Measurements from ENCODE around the gene GYPC.

GYPC gene

GRCh38 chr2:126725580-126725979 is 69.6 kb downstream of the GYPC start:
- TF ChIP-seq, protein P1, sequence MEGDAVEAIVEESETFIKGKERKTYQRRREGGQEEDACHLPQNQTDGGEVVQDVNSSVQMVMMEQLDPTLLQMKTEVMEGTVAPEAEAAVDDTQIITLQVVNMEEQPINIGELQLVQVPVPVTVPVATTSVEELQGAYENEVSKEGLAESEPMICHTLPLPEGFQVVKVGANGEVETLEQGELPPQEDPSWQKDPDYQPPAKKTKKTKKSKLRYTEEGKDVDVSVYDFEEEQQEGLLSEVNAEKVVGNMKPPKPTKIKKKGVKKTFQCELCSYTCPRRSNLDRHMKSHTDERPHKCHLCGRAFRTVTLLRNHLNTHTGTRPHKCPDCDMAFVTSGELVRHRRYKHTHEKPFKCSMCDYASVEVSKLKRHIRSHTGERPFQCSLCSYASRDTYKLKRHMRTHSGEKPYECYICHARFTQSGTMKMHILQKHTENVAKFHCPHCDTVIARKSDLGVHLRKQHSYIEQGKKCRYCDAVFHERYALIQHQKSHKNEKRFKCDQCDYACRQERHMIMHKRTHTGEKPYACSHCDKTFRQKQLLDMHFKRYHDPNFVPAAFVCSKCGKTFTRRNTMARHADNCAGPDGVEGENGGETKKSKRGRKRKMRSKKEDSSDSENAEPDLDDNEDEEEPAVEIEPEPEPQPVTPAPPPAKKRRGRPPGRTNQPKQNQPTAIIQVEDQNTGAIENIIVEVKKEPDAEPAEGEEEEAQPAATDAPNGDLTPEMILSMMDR (IDR thresholded peaks at IDR 0.05; ENCODE audit: low read depth, low read length) = no peak
- no peak overlapping the region for H3K4me3 ChIP-seq (ENCODE audit: low read depth, low read length)

DNA sequence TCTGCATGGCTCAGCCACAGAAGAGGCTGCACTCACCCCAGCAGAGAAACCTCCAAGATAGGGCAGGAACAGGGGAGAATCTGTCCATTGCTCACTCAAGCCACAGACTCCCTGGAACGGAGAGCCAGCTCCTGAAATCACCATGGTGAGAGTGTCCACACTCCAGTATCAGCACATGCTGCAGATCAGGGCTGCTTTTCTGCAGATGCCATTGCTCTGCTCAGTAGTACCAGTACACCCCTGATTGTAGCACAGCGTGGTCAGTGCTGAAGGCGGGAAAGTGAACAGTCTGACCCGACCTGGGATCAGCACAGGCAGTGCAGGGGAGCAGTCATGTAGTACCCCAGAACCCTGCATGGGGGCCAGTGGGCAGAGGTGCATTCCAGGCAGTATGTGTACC is 73.9 kb downstream of the GYPC start:
- H3K4me3 ChIP-seq (ENCODE audit: low read depth, low read length) = no peak overlapping the region
- TF ChIP-seq, protein P1 (IDR thresholded peaks at IDR 0.05; ENCODE audit: low read depth, low read length) = no peak

- TF ChIP-seq, protein P1 (IDR thresholded peaks at IDR 0.05; ENCODE audit: low read depth, low read length) = no peak
- no peak overlapping the region for H3K4me3 ChIP-seq (ENCODE audit: low read depth, low read length)
Observed at GRCh38 chr2:126730655-126731054, 74.7 kb downstream of the GYPC start.

- H3K4me3 ChIP-seq (ENCODE audit: low read depth, low read length) = no peak overlapping the region
- TF ChIP-seq, protein P1 (IDR thresholded peaks at IDR 0.05; ENCODE audit: low read depth, low read length) = no peak
Observed at GRCh38 chr2:126731353-126731752, 75.4 kb downstream of the GYPC start.

GRCh38 chr2:126732682-126733245 is 76.8 kb downstream of the GYPC start:
- H3K4me3 ChIP-seq (ENCODE audit: low read depth, low read length) = no peak overlapping the region
- TF ChIP-seq, protein P1 (IDR thresholded peaks at IDR 0.05; ENCODE audit: low read depth, low read length) = no peak

- TF ChIP-seq, protein P1 (IDR thresholded peaks at IDR 0.05; ENCODE audit: low read depth, low read length) = no peak
- H3K4me3 ChIP-seq (ENCODE audit: low read depth, low read length) = no peak overlapping the region
Observed at GRCh38 chr2:126733795-126734194, 77.8 kb downstream of the GYPC start.

- TF ChIP-seq, protein P1 (IDR thresholded peaks at IDR 0.05; ENCODE audit: low read depth, low read length) = no peak
- no peak overlapping the region for H3K4me3 ChIP-seq (ENCODE audit: low read depth, low read length)
Observed at GRCh38 chr2:126736133-126736874, 80.3 kb downstream of the GYPC start.

Data from WI38 (cell line).